ENCODE measurements around the gene QSOX2.

DNA sequence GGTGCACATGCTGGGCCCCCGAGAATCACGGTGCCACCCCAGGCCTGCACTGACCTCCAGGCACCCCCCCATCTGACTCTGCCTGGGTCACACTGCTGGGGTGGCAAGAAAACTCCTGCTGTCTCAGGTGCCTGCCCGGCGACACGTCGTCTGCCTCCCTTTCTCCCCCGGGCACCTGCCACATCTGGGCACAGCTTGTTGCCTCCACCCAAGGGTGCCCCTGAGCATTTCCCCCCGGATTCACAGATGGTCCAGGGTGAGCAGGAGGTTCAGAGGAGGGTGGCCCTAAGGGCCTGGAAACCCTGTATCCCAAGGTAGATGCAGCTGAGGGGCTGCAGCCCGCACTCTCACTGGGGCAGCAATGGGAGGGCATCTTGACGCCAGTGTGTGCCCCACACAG lies 14.9 kb upstream of the QSOX2 start:
- TF ChIP-seq RAD21 (IDR thresholded peaks at IDR 0.05) (no peak), ZBTB33 (IDR thresholded peaks at IDR 0.05) (no peak), SP1 (IDR thresholded peaks at IDR 0.05) (no peak), FOXA2 (IDR thresholded peaks at IDR 0.05) (no peak)
- TF ChIP-seq, protein P1, sequence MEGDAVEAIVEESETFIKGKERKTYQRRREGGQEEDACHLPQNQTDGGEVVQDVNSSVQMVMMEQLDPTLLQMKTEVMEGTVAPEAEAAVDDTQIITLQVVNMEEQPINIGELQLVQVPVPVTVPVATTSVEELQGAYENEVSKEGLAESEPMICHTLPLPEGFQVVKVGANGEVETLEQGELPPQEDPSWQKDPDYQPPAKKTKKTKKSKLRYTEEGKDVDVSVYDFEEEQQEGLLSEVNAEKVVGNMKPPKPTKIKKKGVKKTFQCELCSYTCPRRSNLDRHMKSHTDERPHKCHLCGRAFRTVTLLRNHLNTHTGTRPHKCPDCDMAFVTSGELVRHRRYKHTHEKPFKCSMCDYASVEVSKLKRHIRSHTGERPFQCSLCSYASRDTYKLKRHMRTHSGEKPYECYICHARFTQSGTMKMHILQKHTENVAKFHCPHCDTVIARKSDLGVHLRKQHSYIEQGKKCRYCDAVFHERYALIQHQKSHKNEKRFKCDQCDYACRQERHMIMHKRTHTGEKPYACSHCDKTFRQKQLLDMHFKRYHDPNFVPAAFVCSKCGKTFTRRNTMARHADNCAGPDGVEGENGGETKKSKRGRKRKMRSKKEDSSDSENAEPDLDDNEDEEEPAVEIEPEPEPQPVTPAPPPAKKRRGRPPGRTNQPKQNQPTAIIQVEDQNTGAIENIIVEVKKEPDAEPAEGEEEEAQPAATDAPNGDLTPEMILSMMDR (IDR thresholded peaks at IDR 0.05; ENCODE audit: low read depth, low read length, missing input control): no peak

All from liver (tissue), 3 donors.